T-helper 17 cell (primary cell): ENCODE measurements around the gene DNAJB6. TPM values are rescaled to one million over a fixed set of nuclear protein-coding genes. Genes with fewer than 3 reads are reported as not detected.
A peak's percentile ranks its signal among the peaks of the same experiment; 100 is the strongest.

Experiments
- ATAC-seq: fragments of 150-1000 bp; cut with Tn5 transposase; 2 replicates; pipeline ENCODE4 v1.10.0; 2021; ENCODE audit warnings: mild to moderate bottlenecking, moderate library complexity
- DNase-seq, 3 donors: peaks; one replicate each; pipeline versions ENCODE4 v3.0.0 to v3.0.0-alpha.2; 2020 to 2021
- H3K9me3 ChIP-seq: one replicate; pipeline ENCODE4 v1.7.0; 2013; ENCODE audit warnings: low read length, mild to moderate bottlenecking; ENCODE audit not compliant: control insufficient read depth, poor library complexity, severe bottlenecking
- H3K27ac Mint-ChIP-seq: one replicate; pipeline ENCODE4 v1.8.0; 2022; ENCODE audit warnings: mild to moderate bottlenecking, moderate library complexity, mixed read lengths
- H3K27me3 Mint-ChIP-seq: one replicate; pipeline ENCODE4 v1.8.0; 2022; ENCODE audit warnings: mixed read lengths
- H3K36me3 Mint-ChIP-seq: one replicate; pipeline ENCODE4 v1.8.0; 2022; ENCODE audit warnings: low read depth, mixed read lengths
- H3K4me1 Mint-ChIP-seq: one replicate; pipeline ENCODE4 v1.8.0; 2022; ENCODE audit warnings: mild to moderate bottlenecking, mixed read lengths
- H3K4me3 Mint-ChIP-seq: one replicate; pipeline ENCODE4 v1.8.0; 2022; ENCODE audit warnings: mild to moderate bottlenecking, moderate library complexity, mixed read lengths
- total RNA-seq, 4 donors: library from RNA in 2 of 4; stranded (reverse) in 2 of 4; gene quantifications; one replicate each; pipeline ENCODE4 v1.2.3 and lab custom pipeline; 2022 to 2026

The DNAJB6 gene
- total RNA-seq, 2 donors from 2014 or later, result 266 to 278 TPM

DNA sequence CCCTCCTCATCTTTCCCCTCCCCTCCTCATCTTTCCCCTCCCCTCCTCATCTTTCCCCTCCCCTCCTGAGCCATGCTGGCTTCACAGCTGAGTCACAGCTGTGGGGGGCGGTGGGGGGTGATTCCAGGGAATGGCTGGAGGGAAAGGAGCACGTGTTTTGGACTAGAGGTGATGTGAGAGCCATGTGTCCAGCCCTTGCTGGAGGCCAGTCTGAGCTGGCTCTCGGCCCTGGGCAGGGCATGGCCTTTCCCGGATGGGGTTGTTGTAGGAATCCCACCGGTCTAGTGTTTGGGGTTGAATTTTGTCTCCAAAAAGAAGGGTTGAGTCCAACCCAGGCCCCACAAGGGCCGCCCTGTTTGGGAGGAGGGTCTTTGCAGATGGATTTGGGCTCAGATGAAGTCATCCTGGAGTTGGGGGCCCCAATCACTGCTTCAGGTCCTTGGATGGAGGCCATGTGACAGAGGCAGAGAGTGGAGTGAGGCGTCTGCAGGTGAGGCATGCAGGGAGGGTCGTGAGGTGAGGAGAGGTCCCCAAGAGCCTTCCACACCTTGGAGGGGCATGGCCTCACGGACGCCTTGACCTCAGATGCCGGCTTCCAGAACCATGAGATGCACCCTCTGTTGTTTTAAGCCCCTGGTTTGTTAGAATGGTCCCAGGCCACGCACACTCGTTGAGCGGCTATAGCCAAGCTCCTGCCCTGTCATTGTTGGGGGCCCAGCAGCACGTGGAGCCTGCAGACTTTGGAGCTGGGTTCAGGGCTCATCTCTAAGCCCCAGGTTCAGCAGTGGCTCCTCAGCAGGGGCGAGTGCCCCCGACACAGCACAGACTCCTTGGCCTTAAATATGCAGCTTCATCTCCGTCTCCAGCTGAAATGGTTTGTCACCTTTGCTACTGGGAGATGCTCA lies 101.6 kb downstream of the DNAJB6 start:
- ATAC-seq, result no peak
- H3K27ac Mint-ChIP-seq, result peak overlapping the region; percentile 74
- H3K9me3 ChIP-seq, result no peaks in the 10 kb centered on the region
- DNase-seq, result no peak
- peaks cover 3% of the 10 kb centered on the region for H3K4me1 Mint-ChIP-seq
- no peak overlapping the region for H3K4me3 Mint-ChIP-seq
- H3K36me3 Mint-ChIP-seq, result no peaks in the 10 kb centered on the region
- H3K27me3 Mint-ChIP-seq, result no peaks in the 10 kb centered on the region

DNA sequence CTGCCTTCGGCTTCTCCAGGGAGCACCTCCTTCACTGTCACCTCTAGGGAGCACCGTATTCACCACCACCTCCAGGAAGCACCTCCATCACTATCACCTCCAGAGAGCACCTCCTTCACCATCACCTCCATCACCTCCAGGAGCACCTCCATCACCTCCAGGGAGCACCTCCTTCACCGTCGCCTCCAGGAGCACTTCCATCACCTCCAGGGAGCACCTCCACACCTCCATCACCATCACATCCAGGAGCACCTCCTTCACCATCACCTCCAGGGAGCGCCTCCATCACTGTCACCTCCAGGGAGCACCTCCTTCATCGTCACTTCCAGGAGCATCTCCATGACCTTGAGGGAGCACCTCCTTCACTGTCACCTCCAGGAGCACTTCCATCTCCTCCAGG lies 102.3 kb downstream of the DNAJB6 start:
- no peak overlapping the region for H3K4me3 Mint-ChIP-seq
- no peaks in the 10 kb centered on the region for H3K36me3 Mint-ChIP-seq
- no peaks in the 10 kb centered on the region for H3K9me3 ChIP-seq
- no peaks in the 10 kb centered on the region for H3K27me3 Mint-ChIP-seq
- ATAC-seq, result no peak
- peak overlapping the region; percentile 74 for H3K27ac Mint-ChIP-seq
- H3K4me1 Mint-ChIP-seq, result peaks cover 2% of the 10 kb centered on the region
- DNase-seq, result no peak

DNA sequence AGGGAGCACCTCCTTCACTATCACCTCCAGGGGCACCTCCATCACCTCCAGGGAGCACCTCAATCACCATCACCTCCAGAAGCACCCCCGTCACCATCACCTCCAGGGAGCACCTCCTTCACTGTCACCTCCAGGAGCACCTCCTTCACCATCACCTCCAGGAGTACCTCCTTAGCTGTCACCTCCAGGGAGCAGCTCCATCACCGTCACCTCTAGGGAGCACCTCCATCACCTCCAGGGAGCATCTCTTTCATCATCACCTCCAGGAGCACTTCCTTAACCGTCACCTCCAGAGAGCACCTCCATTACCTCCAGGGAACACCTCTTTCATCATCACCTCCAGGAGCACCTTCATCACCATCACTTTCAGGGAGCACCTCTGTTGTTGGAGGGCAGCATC lies 103.0 kb downstream of the DNAJB6 start:
- H3K4me3 Mint-ChIP-seq, result no peak overlapping the region
- H3K4me1 Mint-ChIP-seq, result peaks cover 2% of the 10 kb centered on the region
- H3K27me3 Mint-ChIP-seq, result no peaks in the 10 kb centered on the region
- no peaks in the 10 kb centered on the region for H3K9me3 ChIP-seq
- ATAC-seq (no peak), DNase-seq (no peak)
- no peaks in the 10 kb centered on the region for H3K36me3 Mint-ChIP-seq
- H3K27ac Mint-ChIP-seq, result peak overlapping the region; percentile 74

DNA sequence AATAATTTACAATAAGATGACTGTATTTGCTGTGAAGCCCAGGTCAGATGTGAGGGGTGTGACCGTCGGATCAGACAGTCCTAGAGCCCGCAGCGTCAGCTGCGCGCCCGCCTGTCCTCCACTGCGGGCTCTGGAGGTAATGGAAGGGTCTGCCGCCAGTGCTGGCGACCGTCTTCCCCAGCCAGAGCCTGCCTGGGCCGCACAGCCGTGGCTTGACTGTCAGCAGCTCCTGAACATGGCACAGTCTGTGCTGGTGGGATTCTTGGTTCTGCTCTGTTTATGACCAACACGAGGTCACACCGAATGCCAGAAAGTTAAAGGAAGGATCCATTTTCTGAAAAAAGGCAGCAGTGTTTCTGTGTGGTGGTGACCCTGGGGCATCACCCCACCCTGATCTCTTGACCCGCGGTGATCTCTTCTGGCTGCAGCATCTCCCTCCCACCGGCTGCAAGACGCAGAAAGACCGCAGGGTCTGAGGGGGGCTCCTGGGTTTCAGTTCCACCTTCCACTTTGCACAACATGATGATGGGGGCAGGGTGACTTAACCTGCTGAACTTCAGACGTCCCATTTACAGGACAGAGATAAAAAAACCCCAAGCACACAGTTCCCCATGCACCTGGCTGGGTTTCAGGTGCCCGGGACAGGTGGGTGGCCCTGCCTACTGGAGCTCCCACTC lies 103.7 kb downstream of the DNAJB6 start:
- DNase-seq, result no peak
- Mint-ChIP-seq H3K4me1 (peaks cover 2% of the 10 kb centered on the region), H3K4me3 (no peak overlapping the region), H3K27me3 (no peaks in the 10 kb centered on the region), H3K36me3 (no peaks in the 10 kb centered on the region), H3K27ac (peak overlapping the region; percentile 74)
- no peak for ATAC-seq
- no peaks in the 10 kb centered on the region for H3K9me3 ChIP-seq

DNA sequence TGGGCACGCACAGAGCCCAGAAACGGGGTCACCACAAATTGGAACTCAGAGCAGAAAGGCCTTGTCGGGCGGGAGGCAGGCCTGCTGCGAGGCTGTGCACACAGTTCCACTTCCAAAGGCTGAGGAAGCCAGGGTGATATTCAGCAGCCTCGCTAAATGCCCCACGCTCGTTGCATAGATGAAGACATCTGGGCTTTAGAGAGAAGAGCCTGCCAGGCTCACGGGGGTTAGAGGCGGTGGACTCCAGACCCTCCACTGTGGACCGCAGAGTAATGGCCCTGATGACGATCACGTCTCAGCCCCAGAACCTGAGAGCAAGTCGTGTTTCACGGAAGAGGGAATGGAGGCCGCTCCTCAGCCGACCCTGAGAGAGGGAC lies 104.2 kb downstream of the DNAJB6 start:
- ATAC-seq, result peak; percentile 35
- no peaks in the 10 kb centered on the region for H3K27me3 Mint-ChIP-seq
- H3K36me3 Mint-ChIP-seq, result no peaks in the 10 kb centered on the region
- H3K4me3 Mint-ChIP-seq, result no peak overlapping the region
- peak overlapping the region; percentile 74 for H3K27ac Mint-ChIP-seq
- H3K4me1 Mint-ChIP-seq, result peaks cover 2% of the 10 kb centered on the region
- DNase-seq, result no peak
- H3K9me3 ChIP-seq, result no peaks in the 10 kb centered on the region

DNA sequence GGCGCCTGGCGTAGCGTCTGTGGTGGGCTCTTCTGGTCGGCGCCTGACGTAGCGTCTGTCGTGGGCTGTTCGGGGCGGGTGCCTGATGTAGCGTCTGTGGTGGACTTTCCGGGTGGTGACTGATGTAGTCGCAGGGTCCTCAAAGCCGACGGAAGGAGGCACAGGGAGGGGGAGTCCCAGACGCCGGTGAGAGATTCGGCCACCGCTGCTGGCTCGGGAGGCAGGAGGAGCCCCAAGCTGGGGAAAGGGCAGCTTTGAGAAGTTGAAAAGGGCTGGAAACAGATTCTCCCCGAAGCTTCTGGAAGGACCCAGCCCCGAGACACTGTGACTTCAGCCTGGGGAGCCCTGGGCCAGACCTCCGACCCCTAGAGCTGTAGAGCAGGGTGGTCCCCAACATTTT lies 105.7 kb downstream of the DNAJB6 start:
- no peaks in the 10 kb centered on the region for H3K9me3 ChIP-seq
- peak; percentile 66 for ATAC-seq
- Mint-ChIP-seq H3K4me3 (no peak overlapping the region), H3K27me3 (no peaks in the 10 kb centered on the region), H3K4me1 (peaks cover 2% of the 10 kb centered on the region), H3K36me3 (no peaks in the 10 kb centered on the region), H3K27ac (peak overlapping the region; percentile 45)
- no peak for DNase-seq

DNA sequence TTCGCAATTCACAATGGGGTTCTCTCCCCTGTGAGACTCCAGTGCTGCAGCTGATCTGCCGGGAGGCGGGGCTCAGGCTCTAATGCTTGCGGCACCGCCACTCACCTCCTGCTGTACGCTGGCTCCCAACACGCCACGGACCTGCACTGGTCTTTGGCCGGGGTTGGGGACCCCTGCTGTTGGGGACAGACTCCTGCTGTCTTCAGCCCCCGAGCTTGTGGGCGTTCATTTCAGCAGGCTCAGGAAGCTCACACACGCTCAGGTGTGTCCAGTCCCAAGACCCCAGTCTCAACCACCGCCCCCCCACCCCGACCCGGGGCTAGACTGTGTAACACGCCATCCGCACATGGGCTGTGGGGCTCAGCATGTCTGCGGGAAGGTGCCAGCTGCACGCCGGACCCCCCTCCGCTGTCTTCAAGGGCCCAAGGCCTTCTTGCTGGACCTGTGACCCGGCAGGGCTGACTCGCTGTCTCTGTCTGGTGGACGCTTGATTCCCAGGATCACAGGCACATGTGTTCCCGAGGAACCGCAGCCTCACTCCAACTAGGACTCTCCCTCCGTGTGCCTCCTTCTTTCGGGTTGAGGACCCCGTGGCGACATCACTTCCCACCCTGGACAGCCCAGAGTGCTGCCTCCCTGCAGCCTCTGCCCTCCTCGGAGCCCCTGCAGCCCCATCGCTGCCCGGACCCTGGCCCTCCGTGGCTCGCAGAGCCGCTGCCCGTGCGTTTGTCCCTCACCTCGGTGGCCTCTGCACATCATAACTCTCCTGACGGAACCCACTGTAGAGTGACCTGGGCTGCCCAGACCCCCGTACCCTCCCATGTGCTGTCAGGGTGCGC lies 106.4 kb downstream of the DNAJB6 start:
- ATAC-seq (peak; percentile 60), DNase-seq (no peak)
- H3K9me3 ChIP-seq, result no peaks in the 10 kb centered on the region
- H3K27ac Mint-ChIP-seq, result peak overlapping the region; percentile 45
- peaks cover 2% of the 10 kb centered on the region for H3K4me1 Mint-ChIP-seq
- no peaks in the 10 kb centered on the region for H3K27me3 Mint-ChIP-seq
- no peaks in the 10 kb centered on the region for H3K36me3 Mint-ChIP-seq
- H3K4me3 Mint-ChIP-seq, result no peak overlapping the region

DNA sequence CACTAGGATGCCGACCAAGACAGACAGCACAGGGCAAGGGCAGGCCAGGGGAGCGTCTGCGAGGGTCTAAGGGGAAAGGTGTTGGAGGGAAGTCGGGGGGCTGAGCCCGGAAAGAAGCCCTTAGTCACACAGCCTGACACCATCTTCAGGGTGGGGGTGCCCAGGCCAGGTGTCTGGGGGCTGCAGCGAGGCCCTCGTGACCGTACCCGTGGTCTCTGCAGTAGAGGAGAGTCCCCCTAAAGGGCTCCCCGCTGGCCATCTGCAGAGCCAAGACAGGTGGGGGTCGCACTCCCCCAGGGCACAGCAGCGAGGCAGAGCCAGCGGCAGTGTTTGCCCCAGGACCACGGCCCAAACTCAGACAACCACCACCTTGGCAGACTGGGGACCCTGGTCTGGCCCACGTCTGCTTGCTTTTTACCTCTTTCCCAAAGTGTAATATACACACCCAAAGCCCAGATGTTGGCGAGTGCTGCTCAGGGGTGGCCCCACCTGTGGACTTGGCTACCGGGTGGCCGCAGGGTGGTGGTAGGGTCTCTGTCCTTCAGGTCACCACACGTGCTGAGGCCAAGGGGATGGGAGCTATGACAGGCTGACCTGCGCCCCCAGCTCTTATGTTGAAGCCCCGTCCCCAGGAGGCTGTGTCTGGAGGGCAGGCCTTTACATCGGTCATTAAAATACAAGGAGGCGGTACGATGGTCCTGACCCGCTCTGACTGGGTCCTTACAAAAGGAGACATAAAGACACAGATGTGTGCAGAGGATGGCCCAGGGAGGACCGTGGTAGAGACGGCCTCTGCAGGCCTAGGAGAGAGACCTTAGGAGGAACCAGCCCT lies 107.4 kb downstream of the DNAJB6 start:
- Mint-ChIP-seq H3K4me3 (no peak overlapping the region), H3K4me1 (peaks cover 2% of the 10 kb centered on the region), H3K27me3 (no peaks in the 10 kb centered on the region), H3K27ac (peak overlapping the region; percentile 37), H3K36me3 (no peaks in the 10 kb centered on the region)
- peak in 1 of 3 donors; percentile 1 for DNase-seq
- no peak for ATAC-seq
- H3K9me3 ChIP-seq, result no peaks in the 10 kb centered on the region

DNA sequence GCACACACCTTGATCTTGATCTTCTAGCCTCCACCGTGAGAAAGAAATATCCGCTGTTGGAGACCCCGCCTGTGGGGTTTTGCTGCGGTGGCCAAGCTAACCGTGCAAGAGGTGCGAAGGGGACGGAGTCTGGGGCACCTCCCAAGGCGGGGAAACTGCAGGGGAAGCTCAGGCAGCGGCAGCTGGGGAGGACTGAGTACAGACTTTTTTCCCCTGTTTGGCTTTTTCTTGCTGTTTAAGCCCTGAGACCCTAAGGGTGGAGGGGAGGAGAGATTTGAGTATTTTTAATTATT lies 108.0 kb downstream of the DNAJB6 start:
- DNase-seq, result no peak
- no peaks in the 10 kb centered on the region for H3K9me3 ChIP-seq
- Mint-ChIP-seq H3K27ac (peak overlapping the region; percentile 37), H3K27me3 (no peaks in the 10 kb centered on the region), H3K4me1 (peaks cover 2% of the 10 kb centered on the region), H3K36me3 (no peaks in the 10 kb centered on the region), H3K4me3 (no peak overlapping the region)
- ATAC-seq, result no peak

DNA sequence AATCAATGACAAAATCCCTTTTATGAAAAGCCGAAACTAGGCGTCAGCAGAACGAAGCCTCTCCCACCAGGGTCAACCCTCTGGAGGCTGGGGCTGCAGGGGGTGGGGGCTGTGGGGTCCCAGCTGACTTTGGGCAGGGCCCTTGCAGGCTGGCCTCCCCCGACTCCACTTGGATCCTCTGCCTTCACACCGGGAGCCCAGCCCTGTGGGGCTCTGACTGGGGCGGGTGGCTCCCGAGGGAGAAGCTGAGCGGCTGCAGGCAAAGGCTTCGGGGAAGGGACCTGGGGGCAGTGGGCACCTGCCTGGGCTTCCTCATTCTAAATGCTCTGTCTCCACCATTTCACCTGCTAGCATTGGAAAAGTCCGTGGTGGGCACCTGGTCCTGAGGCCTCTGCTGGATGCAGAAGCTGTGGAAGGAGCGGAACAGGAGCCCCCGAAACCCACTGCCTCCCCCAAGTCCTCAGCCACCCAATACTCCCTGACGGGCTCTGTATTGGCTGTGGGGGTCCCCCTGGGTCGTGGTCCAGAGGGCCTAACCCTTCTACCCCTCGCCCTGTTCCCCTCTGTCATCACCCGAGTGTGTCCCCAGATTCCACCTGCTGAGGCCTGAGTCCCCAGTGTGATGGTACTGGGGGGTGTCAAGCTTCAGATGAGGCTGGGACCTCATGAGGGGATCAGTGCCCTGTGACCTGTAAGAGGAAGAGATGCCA lies 108.6 kb downstream of the DNAJB6 start:
- no peaks in the 10 kb centered on the region for H3K27me3 Mint-ChIP-seq
- H3K4me1 Mint-ChIP-seq, result peaks cover 2% of the 10 kb centered on the region
- ATAC-seq, result no peak
- no peaks in the 10 kb centered on the region for H3K36me3 Mint-ChIP-seq
- no peak overlapping the region for H3K27ac Mint-ChIP-seq
- no peak overlapping the region for H3K4me3 Mint-ChIP-seq
- no peak for DNase-seq
- no peaks in the 10 kb centered on the region for H3K9me3 ChIP-seq

DNA sequence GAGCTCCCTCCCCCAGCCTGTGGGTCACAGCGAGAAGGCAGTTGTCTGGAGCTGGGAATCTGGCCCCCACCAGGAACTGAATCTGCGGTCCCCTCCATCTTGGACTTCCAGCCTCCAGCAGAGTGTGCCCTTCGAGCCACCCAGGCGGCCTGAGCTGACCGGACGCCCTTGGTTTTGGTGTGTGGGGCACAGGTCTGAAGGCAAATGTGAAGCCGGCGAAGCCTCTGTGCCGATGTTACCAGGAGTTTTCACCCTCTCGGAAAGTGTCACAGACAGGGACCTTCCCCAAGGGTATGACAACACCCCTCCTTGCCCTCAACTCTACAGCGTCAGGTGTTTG lies 109.1 kb downstream of the DNAJB6 start:
- no peak for ATAC-seq
- Mint-ChIP-seq H3K27ac (no peak overlapping the region), H3K4me1 (peaks cover 2% of the 10 kb centered on the region), H3K36me3 (no peaks in the 10 kb centered on the region), H3K27me3 (no peaks in the 10 kb centered on the region), H3K4me3 (no peak overlapping the region)
- DNase-seq, result no peak
- no peaks in the 10 kb centered on the region for H3K9me3 ChIP-seq

DNA sequence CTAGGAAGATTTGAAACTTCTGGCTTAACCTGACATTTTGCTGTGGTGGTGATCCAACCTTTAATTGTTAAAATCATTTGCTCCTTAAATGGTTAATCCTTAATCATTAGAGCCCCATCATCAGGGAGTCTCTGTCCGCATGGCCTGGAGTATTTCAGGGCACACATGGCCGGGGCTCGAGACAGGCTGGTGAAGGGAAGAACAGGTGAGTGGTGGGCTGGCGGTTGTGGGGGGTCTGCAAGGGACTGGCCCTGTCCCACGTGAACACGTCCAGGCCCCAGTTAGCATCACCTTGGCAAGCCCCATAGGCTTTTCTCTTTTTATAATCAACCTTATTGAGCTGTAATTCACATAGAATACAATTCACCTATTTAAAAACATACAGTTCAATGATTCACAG lies 109.5 kb downstream of the DNAJB6 start:
- Mint-ChIP-seq H3K4me3 (no peak overlapping the region), H3K27ac (no peak overlapping the region), H3K36me3 (no peaks in the 10 kb centered on the region), H3K27me3 (no peaks in the 10 kb centered on the region), H3K4me1 (peaks cover 2% of the 10 kb centered on the region)
- H3K9me3 ChIP-seq, result no peaks in the 10 kb centered on the region
- ATAC-seq (no peak), DNase-seq (no peak)
